GM21723 (cell line): Measurements from ENCODE around the gene GADD45GIP1.

Experiments used
- ATAC-seq: cut with Tn5 transposase; IDR thresholded peaks from one replicate; pipeline ENCODE4 v1.9.1; 2021; ENCODE audit warnings: mild to moderate bottlenecking, moderate library complexity; ENCODE audit not compliant: unreplicated experiment

GADD45GIP1 gene

GRCh38 chr19:12913851-12914690 lies 43.0 kb downstream of the GADD45GIP1 start:
- ATAC-seq, result no peak

GRCh38 chr19:12913011-12913561 lies 43.9 kb downstream of the GADD45GIP1 start:
- no peak for ATAC-seq

- ATAC-seq, result no peak
Observed at GRCh38 chr19:12912571-12912970, 44.5 kb downstream of the GADD45GIP1 start.

GRCh38 chr19:12907166-12907565 lies 49.9 kb downstream of the GADD45GIP1 start:
- ATAC-seq, result no peak
